HG02970 (cell line): ENCODE measurements around the gene OBSCN.

Source experiments
- ATAC-seq: cut with Tn5 transposase; IDR thresholded peaks from one replicate; pipeline ENCODE4 v1.9.1; 2021; ENCODE audit warnings: mild to moderate bottlenecking, moderate library complexity, moderate number of reproducible peaks; ENCODE audit not compliant: unreplicated experiment, low FRiP score

OBSCN gene

GRCh38 chr1:228316589-228317387 lies 108.9 kb downstream of the OBSCN start:
- no peak for ATAC-seq

GRCh38 chr1:228317411-228317828 lies 109.6 kb downstream of the OBSCN start:
- no peak for ATAC-seq

GRCh38 chr1:228317891-228318810 lies 110.3 kb downstream of the OBSCN start:
- no peak for ATAC-seq

- no peak for ATAC-seq
These were observed 111.0 kb downstream of the OBSCN start for GRCh38 chr1:228318823-228319241.

- ATAC-seq: no peak
These were observed 111.7 kb downstream of the OBSCN start for GRCh38 chr1:228319352-228320088.

- no peak for ATAC-seq
These were observed 112.5 kb downstream of the OBSCN start for GRCh38 chr1:228320394-228320793.

GRCh38 chr1:228321435-228321834 lies 113.6 kb downstream of the OBSCN start:
- ATAC-seq: no peak

- ATAC-seq: no peak
These were observed 114.1 kb downstream of the OBSCN start for GRCh38 chr1:228321895-228322294.

GRCh38 chr1:228323401-228323800 lies 115.6 kb downstream of the OBSCN start:
- ATAC-seq: no peak

GRCh38 chr1:228325267-228325666 lies 117.4 kb downstream of the OBSCN start:
- no peak for ATAC-seq

GRCh38 chr1:228329887-228330286 lies 122.0 kb downstream of the OBSCN start:
- ATAC-seq: no peak

- ATAC-seq: no peak
These were observed 125.2 kb downstream of the OBSCN start for GRCh38 chr1:228332797-228333738.

GRCh38 chr1:228333739-228334115 lies 125.9 kb downstream of the OBSCN start:
- ATAC-seq: no peak

GRCh38 chr1:228334226-228334935 lies 126.5 kb downstream of the OBSCN start:
- ATAC-seq: no peak

GRCh38 chr1:228334954-228335353 lies 127.1 kb downstream of the OBSCN start:
- ATAC-seq: no peak

GRCh38 chr1:228335406-228336307 lies 127.8 kb downstream of the OBSCN start:
- no peak for ATAC-seq

- no peak for ATAC-seq
These were observed 128.6 kb downstream of the OBSCN start for GRCh38 chr1:228336308-228337030.
